NCI-H2171 (cell line): ENCODE results near the gene PPP1R14B.
A peak's percentile ranks its signal among the peaks of the same experiment; 100 is the strongest.

ENCODE experiments used
- DNase-seq: peaks from one replicate; lab custom pipeline; 2025; lab: John Stamatoyannopoulos, UW

The PPP1R14B gene

GRCh38 chr11:64230171-64230984 lies 16.4 kb downstream of the PPP1R14B start, which contains the start of gene DNAJC4:
Gene DNAJC4 (plus strand): TSS chr11:64230548. CDS start chr11:64230855, 307 bp downstream.
- peak; percentile 97 for DNase-seq

- no peak for DNase-seq
Measured at GRCh38 chr11:64229744-64230170, 17.0 kb downstream of the PPP1R14B start.

- DNase-seq, result no peak
Measured at GRCh38 chr11:64229090-64229743, 17.5 kb downstream of the PPP1R14B start.

GRCh38 chr11:64227405-64227956 lies 19.3 kb downstream of the PPP1R14B start:
- DNase-seq, result no peak

GRCh38 chr11:64226507-64227051 lies 20.2 kb downstream of the PPP1R14B start:
- DNase-seq, result no peak

GRCh38 chr11:64225608-64226506 lies 20.9 kb downstream of the PPP1R14B start, which contains the start of the genes NUDT22 and TRPT1:
Gene NUDT22 (plus strand): TSS chr11:64226274. CDS start chr11:64226653, 379 bp downstream.
Gene TRPT1 (minus strand): TSS chr11:64226186. CDS start chr11:64225860, 326 bp downstream.
- DNase-seq, result peak; percentile 90

GRCh38 chr11:64224891-64225607 lies 21.7 kb downstream of the PPP1R14B start:
- no peak for DNase-seq

GRCh38 chr11:64224151-64224890 lies 22.4 kb downstream of the PPP1R14B start:
- no peak for DNase-seq

GRCh38 chr11:64223001-64223651 lies 23.6 kb downstream of the PPP1R14B start:
- no peak for DNase-seq

- DNase-seq, result no peak
Measured at GRCh38 chr11:64222651-64223000, 24.1 kb downstream of the PPP1R14B start.

- DNase-seq, result no peak
Measured at GRCh38 chr11:64220798-64221197, 25.9 kb downstream of the PPP1R14B start.

GRCh38 chr11:64220271-64220670 lies 26.5 kb downstream of the PPP1R14B start:
- DNase-seq, result no peak

- no peak for DNase-seq
Measured at GRCh38 chr11:64219755-64220154, 27.0 kb downstream of the PPP1R14B start.

- DNase-seq, result no peak
Measured at GRCh38 chr11:64219354-64219684, 27.4 kb downstream of the PPP1R14B start.

- DNase-seq, result no peak
Measured at GRCh38 chr11:64218628-64219353, 28.0 kb downstream of the PPP1R14B start.

- no peak for DNase-seq
Measured at GRCh38 chr11:64216879-64217278, 29.9 kb downstream of the PPP1R14B start.

GRCh38 chr11:64211181-64211872 lies 35.4 kb downstream of the PPP1R14B start:
- DNase-seq, result no peak

- no peak for DNase-seq
Measured at GRCh38 chr11:64210301-64211020, 36.3 kb downstream of the PPP1R14B start.
